ENCODE measurements around the gene DYRK1A. TPM values are rescaled to one million over a fixed set of nuclear protein-coding genes. Genes with fewer than 3 reads are reported as not detected.

DYRK1A gene
- total RNA-seq, 2 experiments from 2014 or later = 58.4 to 65.1 TPM

GRCh38 chr21:37564341-37564923, 197.9 kb downstream of the DYRK1A start:
- ChIA-PET POLR2A (interaction anchor here (0.7 to 1.1 kb wide), 2 partner anchors 20 to 21 kb away, joined by 3 to 4 read pairs; no protein-coding TSS in a partner anchor), CTCF (ENCODE audit: unreplicated experiment) (no interaction called here)
- Histone ChIP-seq H3K36me3 (ENCODE audit: insufficient read depth, low read length) (no peaks in the 10 kb centered on the region), H3K4me1 (ENCODE audit: insufficient read depth, low read length, poor library complexity, severe bottlenecking) (peaks cover 10% of the 10 kb centered on the region), H3K27ac (ENCODE audit: low read depth, low read length, poor library complexity, severe bottlenecking) (no peak overlapping the region), H4K20me1 (ENCODE audit: insufficient read depth, low read length) (no peaks in the 10 kb centered on the region), H2AFZ (ENCODE audit: low read length) (peak overlapping the region; percentile 85; the same call in 1 of the 2 replicates), H3K4me2 (ENCODE audit: low read length) (peak overlapping the region; percentile 62), H3K79me2 (ENCODE audit: insufficient read depth, low read depth, low read length) (no peaks in the 10 kb centered on the region), H3K9me2 (ENCODE audit: insufficient read depth, low read length) (no peaks in the 10 kb centered on the region), H3K9me3 (ENCODE audit: low read length) (no peaks in the 10 kb centered on the region), H3K4me3 (ENCODE audit: low read depth, low read length, poor library complexity, severe bottlenecking) (peak overlapping the region; percentile 68)
- DNase-seq (ENCODE audit: low spot score) = no peak
- intact Hi-C loops (cut with micrococcal nuclease; ENCODE audit: unreplicated experiment) = no loop called here
- TF ChIP-seq, protein P1, sequence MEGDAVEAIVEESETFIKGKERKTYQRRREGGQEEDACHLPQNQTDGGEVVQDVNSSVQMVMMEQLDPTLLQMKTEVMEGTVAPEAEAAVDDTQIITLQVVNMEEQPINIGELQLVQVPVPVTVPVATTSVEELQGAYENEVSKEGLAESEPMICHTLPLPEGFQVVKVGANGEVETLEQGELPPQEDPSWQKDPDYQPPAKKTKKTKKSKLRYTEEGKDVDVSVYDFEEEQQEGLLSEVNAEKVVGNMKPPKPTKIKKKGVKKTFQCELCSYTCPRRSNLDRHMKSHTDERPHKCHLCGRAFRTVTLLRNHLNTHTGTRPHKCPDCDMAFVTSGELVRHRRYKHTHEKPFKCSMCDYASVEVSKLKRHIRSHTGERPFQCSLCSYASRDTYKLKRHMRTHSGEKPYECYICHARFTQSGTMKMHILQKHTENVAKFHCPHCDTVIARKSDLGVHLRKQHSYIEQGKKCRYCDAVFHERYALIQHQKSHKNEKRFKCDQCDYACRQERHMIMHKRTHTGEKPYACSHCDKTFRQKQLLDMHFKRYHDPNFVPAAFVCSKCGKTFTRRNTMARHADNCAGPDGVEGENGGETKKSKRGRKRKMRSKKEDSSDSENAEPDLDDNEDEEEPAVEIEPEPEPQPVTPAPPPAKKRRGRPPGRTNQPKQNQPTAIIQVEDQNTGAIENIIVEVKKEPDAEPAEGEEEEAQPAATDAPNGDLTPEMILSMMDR (conservative IDR thresholded peaks at IDR 0.05; ENCODE audit: low read length) = no peak
- TF ChIP-seq EZH2phosphoT487 (IDR thresholded peaks at IDR 0.05; ENCODE audit: borderline replicate concordance, low read depth, low read length) = no peak
- BruUV-seq (replicated peaks) = no TSS peak

DNA sequence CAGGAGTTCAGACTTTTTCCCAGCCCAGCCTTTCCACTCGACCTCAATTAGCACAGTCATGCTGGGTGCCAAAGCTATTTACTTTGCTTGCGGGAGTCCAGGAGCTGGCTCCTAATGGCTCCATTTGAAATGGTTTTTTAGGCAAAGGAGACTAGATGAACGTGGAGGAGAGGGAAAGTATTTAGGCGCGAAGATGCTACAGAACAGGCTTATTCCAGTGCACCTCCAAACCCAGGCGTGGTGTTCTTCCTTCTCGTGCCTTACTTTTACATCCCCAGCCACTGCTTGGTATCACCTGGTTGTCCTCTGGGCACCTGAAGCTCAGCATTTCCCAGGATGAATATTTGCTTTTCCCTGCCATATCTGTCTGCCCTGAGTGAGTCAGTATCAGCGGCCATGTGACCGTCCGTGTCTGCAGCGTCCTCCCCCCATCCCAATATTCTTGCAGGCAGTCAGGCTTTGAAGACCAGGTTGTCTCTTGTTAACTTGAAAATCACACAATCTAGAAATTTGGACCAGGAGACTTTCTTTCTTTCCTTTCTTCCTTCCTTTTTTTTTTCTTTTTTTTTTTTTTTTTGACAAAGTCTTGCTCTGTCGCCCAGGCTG, 198.5 kb downstream of the DYRK1A start:
- no TSS peak for BruUV-seq (replicated peaks)
- Histone ChIP-seq H3K9me2 (ENCODE audit: insufficient read depth, low read length) (no peaks in the 10 kb centered on the region), H3K9me3 (ENCODE audit: low read length) (no peaks in the 10 kb centered on the region), H3K79me2 (ENCODE audit: insufficient read depth, low read depth, low read length) (no peaks in the 10 kb centered on the region), H3K4me3 (ENCODE audit: low read depth, low read length, poor library complexity, severe bottlenecking) (no peak overlapping the region), H3K36me3 (ENCODE audit: insufficient read depth, low read length) (no peaks in the 10 kb centered on the region), H3K27ac (ENCODE audit: low read depth, low read length, poor library complexity, severe bottlenecking) (no peak overlapping the region), H3K4me2 (ENCODE audit: low read length) (no peak overlapping the region), H3K4me1 (ENCODE audit: insufficient read depth, low read length, poor library complexity, severe bottlenecking) (peaks cover 10% of the 10 kb centered on the region), H4K20me1 (ENCODE audit: insufficient read depth, low read length) (no peaks in the 10 kb centered on the region), H2AFZ (ENCODE audit: low read length) (peak overlapping the region; percentile 85; the same call in 1 of the 2 replicates)
- TF ChIP-seq, protein P1 (conservative IDR thresholded peaks at IDR 0.05; ENCODE audit: low read length) = no peak
- no peak for TF ChIP-seq EZH2phosphoT487 (IDR thresholded peaks at IDR 0.05; ENCODE audit: borderline replicate concordance, low read depth, low read length)
- CTCF ChIA-PET (ENCODE audit: unreplicated experiment) = no interaction called here
- POLR2A ChIA-PET = interaction anchor here (0.7 kb wide), 1 partner anchor 19 kb away, joined by 4 read pairs; no protein-coding TSS in a partner anchor
- intact Hi-C loops (cut with micrococcal nuclease; ENCODE audit: unreplicated experiment) = no loop called here
- no peak for DNase-seq (ENCODE audit: low spot score)
